GM21528 (cell line): ENCODE results near the gene SGMS1.
"Not testable (repeated sequence)": the region's sequence is repeated elsewhere in the genome, so short reads cannot be mapped to it uniquely, and the experiment has no call there.

Experiments
- ATAC-seq: cut with Tn5 transposase; IDR thresholded peaks from one replicate; pipeline ENCODE4 v1.9.1; 2021; ENCODE audit warnings: mild to moderate bottlenecking, moderate library complexity; ENCODE audit not compliant: unreplicated experiment, low FRiP score

Gene SGMS1

DNA sequence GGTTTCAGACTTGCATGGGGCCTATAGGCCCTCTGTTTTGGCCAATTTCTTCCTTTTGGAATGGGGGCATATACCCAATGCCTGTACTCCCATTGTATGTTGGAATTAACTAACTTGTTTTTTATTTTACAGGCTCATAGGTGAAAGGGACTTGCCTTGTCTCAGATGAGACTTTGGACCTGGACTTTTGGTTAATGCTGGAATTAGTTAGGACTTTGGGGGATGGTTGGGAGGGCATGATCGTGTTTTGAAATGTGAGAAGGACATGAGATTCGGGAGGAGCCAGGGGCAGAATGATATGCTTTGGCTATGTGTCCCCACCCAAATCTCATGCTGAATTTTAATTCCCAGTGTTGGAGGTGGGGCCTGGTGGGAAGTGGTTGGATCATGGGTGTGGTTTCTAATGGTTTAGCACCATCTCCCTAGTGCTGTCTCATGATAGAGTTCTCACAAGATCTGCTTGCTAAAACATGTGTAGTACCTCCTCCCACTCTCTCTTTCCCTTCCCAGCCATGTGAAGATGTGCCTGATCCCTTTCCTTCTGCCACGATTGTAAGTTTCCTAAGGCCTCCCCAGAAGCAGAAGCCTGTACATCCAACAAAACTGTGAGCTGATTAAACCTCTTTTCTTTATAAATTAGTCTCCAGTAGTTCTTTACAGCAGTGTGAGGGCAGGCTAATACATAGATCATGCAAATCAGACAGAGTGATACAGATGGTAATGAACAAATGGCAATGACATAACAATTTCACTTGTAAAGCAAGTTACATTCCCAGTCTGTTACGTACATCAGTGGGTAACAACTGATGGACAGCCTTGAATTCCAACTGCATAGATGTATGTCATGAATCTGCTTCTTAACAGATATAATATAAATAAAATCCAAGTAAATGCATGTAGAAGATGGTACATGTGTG, 146.2 kb downstream of the SGMS1 start:
- no peak for ATAC-seq

DNA sequence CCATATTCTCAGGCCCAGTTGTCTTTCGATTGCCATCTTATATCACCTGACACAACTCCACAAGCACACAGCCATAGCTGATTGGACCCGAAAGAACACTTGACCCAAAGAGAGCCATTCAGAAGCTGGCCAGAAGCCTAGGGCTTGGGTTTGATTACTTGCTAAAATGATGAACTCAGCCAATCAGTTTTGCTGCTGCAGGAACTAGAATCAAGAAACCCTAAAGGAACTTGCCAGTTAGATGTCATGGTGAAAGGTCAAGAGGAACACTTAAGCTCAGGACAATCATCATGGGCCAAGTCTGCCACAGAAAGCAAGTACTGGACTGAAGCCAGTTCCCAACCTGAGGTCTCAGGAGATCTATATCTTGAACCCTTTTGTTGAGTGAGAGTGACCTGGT, 150.0 kb downstream of the SGMS1 start:
- no peak for ATAC-seq

DNA sequence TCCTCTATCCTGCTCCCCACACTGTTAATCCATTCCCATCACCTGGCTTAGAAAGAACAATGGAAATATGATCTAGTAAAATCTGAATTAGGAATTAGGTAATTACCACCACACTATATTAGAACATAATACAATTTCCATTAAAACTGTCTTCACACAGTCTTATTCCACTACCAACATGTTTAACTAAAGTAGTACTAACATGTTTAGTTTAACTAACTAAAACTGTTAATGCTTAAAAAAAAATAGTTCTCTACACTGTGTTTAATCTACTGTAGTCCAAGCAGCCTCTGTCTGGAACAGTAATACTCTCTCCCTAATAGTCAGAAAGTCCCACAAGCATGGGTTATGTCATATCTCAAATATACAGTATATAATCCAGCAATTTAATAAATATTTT, 150.8 kb downstream of the SGMS1 start:
- ATAC-seq = no peak

DNA sequence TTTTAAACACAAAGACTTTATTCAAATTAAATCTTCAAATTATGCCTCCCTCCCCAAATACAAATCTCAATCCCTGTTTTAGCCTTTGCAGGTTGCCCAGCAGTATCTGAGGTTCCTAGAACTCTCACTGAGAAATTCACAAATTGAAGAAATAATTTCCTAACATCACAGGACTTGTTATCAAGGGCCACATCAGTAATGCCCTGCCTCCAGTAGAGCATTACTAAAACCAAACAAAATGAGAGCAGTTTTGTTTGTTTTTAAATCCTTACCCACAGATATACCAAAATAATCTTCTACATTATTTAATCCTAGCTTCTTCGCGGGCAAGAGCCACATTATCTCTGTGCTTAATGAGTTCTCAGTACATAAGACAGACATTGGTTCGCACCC, 152.2 kb downstream of the SGMS1 start:
- ATAC-seq = no peak

DNA sequence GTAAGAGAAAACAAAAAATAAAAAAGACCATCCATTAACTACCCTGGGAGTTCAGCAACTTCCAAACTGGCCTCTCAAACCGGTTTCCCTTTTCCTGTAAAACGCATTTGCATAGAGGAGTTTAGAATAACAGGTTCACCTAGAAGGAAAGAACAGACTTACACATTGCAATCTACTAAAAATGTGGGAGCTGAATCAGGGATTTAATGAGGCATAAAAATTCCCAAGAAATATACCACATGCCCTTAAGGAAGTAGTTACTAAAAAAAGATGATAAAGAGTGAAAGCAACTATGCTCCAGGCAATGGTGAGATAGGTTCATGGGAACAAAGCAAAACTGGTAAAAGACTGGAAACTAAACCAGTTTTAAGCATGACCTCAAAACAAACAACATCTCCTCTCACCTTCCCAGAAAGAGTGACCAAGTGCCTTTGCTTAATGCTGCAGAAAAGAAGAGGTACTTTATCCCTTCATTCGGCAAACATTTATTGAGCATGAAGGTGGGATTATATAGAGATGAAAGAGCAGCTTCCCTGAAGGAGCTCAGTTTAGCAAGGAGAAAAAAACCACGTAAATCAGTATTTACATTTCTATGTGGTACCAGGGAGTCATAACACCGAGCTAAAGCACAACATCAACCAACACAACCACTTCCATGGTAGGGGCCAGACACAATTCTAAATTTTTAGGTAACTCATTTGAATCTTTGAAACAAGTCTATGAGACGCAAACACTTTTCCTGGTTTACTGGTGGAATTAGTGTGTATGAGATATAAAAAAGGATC, 152.8 kb downstream of the SGMS1 start:
- no peak for ATAC-seq

DNA sequence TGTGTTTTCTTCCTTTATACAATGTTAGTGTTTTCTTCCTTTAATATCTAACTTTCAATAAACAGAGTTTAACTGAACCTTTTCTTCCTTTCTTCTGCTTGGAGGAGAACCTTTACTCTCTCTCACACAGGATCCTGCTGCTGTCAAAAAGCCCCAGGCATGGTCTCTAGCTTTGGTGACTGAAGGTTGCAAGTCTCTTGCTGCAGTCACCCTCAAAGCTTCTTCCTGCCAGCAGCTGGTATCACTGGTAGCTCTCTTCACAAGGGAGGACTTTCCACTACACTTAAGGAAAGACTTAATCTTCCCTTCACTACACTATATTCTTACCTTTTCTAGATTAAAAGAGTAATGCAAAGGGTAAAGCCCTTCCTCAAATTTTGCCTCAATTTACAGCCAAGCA, 153.4 kb downstream of the SGMS1 start:
- peak; percentile 49 for ATAC-seq

DNA sequence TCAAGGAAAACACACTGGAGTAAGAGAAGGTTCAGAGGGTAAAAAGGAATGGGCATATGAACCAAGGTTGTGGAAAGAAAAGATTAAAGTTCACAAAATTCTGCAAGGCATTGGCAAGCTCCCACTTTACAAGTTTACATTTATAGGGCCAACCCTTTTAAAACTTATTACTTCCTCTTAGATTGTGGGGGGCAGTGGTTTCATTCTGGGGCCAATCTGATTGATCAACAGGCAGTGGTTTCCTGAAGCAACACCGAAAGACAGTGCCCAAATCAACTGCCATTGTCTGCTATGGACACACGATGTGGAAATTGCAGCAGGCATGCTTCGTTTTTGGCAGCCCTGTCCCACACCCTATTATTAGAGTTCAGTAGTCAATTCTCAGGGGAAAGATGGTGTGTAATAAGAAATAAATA, 154.0 kb downstream of the SGMS1 start:
- no peak for ATAC-seq

DNA sequence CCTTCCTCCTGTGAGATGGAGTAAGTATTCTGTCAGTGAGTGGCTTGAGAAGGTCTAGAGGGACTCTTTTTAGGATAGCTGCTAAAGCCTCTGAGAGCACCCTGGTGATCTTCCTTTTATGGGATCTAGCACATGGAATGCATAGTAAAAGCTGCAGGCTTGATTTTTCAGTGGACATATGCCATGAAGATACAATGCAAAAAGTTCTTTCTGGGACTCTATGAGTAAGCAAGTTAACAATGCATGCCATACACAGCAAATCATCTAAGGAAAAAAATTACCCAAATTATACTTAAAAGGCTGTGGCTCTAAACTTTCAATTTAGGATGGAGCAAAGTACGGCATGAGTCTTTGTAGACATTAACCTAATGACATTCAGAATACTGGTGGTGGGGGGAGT, 154.5 kb downstream of the SGMS1 start:
- no peak for ATAC-seq

DNA sequence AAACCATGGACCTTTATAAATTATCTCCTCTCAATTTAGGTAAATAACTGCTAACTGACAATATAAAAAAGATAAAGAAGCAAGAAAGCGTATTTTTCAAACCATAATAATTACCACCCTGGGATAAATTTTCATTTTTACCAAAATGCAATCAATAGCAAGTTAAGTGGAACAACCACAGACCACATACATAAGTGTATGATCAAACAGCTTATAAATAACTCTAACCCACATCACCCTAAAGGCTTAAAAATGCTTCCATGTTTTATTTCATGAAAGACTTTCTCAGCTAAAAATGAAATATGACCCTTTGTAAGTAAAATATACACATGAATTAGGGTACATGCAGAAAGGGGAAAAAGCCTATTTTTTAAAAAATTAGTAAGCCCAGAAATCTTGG, 156.5 kb downstream of the SGMS1 start:
- no peak for ATAC-seq

DNA sequence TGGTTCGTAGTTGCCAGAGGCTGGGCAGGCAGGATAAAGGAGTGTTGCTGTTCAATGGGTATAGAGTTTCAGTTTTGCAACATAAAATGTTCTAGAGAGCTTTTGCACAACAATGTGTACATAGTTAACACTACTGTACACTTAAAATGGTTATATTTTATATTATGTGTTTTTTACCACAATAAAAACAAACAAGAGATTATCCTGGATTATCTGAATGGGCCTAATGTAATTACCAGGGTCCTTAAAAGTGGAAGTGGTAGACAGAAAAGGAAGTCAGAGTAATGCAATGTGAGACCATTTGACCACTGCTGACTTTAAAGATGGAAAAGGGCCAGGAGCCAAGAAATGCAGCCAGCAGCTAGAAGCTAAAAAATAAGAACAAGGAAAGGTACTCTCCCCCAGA, 159.7 kb downstream of the SGMS1 start:
- ATAC-seq = no peak

DNA sequence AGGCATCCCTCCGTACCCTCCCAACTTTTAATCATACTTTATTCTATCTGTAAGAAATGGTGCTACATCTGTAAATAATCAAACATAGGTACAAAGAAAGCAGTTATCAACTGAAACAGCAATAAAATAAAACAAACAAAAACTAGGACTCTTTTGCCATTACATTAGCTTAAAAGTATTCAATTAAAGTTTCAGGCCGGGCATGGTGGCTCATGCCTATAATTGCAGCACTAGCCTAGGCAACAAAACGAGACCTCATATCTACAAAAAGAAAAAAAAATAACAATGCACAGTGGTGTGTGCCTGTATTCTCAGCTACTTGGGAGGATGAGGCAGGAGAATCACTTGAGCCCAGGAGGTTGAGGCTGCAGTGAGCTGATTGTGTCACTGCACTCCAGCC, 161.9 kb downstream of the SGMS1 start:
- no peak for ATAC-seq

DNA sequence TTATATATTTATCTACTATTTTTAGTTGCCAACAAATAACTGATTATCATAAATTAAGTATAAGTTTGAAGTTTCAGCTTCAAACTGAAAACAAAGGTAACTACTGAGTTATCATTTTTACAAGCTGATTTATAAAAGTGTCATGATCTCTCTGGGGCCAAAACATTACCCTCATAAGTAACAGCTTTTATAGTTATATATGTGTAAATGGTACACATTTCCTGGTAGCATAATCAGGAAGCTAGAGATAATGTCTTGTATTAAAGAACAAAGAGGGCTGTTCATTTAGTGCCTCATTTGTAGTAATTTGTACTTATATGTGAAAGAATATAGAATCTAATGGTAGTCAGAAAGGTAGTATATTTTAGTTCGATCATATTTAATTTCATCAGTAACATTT, 162.6 kb downstream of the SGMS1 start:
- no peak for ATAC-seq

DNA sequence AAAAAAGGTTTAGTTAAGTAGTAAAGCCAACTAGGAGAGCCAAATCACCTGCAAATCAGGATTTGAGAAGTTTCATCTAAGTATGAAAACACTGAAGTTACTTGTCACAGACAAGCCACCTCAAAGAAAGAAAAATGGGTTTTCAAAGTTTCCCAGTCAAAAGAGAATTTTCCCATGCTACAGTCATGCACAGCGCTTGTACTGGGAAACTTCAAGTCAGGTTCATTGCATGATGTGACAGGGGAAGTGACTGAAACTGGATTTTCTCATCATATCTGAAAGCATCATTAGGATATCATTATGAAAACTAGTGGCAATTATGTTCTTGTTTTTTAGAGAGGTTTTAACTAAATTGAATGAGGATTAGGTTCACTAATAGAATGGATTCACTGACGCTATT, 167.0 kb downstream of the SGMS1 start:
- ATAC-seq = no peak

DNA sequence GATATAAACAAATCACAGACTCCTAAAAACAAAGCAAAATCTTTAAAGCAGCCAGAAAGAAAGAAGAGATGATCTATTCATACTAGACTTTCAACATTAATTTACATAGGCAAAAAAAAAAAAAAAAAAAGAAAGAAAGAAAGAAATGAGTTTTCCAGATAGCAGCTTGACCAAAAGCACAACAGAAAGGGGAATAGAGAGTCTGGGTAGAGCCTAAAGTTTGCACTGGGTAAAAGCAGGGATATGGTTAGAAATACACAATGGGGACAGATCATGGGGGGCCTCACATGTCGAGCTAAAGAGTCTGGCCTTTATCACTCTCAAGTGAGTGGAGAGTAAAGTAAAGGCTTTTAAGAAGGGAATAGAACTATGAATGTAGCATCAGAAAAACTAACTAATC, 169.8 kb downstream of the SGMS1 start:
- no peak for ATAC-seq

DNA sequence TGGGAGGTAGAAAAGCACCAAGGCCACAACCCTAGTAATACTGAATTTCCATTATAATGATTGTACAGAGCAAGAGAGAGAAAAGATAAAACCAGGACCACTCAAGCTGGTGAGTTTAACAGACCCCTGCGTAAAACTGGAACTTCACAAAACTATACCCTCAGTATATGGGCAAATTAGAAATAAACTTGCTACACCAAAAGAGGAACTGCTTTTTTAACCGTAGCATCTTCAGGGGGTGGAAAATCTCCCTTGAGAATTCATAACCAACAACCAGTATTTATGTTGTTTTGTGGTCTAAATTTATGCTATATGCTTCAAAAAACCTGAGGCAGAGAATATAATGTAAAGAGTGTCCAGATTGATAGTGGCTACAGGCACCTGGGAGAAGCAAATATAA, 171.2 kb downstream of the SGMS1 start:
- no peak for ATAC-seq

DNA sequence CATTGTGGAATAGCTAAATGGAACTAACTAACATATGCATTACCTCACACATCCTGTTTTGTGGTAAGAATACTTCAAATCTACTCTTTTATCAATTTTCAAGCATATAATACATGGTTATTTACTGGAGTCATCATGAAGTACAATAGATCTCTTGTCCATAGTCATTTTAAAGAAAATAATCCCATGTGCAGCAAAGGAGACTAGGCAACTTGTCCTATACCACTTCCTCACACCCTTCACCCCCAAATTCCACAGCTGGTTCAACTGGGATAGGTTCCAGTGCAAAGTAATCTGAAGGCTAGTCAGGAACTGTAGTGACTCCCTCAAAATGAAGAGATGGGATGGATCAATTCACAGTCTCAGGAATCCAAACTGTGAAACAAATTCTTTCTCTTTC, 176.1 kb downstream of the SGMS1 start:
- ATAC-seq = no peak

DNA sequence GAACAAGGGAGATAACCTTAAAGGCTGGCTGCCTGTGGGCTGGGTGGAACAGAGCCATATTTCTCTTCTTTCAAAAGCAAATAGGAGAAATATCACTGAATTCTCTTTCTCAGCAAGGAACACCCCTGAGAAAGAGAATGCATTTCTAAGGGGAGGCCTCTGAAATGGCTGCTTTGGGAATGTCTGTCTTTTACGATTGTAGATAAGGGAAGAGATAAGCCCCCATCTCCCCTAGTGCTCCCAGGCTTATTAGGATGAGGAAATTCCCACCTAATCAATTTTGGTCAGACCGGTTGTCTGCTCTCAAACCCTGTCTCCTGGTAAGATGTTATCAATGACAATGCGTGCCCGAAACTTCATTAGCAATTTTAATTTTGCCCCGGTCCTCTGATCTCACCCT, 178.0 kb downstream of the SGMS1 start:
- not testable (repeated sequence) for ATAC-seq

DNA sequence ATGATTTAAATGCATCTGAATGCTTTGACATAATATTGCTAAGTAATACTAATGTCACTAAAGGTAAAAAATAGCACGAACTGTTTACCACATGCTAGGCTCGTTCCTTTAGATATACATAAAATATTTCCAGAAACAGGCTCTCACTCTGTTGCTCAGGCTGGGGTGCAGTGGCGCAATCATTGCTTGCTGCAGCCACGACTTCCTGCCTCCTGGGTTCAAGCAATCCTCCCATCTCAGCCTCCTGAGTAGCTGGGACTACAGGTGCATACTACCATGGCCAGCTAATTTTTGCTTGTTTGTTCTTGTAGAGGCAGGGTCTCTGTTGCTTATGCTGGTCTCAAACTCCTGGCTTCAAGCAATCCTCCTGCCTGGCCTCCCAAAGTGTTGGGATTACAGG, 183.3 kb downstream of the SGMS1 start:
- ATAC-seq = no peak

DNA sequence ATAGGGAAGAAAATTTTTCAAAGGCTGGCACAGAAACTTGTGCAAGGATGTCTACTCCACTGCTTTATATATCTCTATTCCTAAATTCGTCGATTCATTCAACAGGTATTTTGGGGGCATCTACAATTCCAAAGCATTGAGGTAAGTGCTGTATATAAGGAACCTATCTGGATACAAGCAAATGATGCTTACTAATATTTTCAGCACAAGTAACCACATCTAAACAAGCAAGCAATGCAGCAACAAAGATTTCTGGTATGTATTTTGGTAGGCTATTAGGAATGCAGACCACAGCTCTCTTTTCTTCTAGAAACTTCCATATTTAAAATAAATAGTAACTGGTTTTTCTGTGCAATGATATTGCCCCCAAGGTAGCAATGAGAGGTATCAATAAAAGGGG, 183.9 kb downstream of the SGMS1 start:
- ATAC-seq = no peak

DNA sequence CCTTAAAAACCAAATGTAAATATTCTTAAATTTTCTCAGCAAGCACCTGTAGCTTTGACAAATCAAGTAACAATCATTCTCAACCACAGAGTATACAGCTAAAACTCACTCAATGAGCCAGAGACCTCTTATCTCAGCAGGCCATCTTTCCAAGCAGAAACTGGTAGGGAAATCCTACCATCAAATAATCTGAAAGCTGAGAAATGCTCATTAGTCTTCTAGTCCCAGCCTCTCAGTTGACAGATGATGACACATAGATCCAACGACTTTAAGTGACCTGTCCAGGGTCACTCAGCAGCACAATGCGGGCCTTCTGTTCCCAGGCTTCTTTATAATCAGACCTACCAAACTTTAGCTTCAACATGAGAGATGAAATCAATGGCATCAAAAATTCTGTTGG, 184.6 kb downstream of the SGMS1 start:
- ATAC-seq = no peak

DNA sequence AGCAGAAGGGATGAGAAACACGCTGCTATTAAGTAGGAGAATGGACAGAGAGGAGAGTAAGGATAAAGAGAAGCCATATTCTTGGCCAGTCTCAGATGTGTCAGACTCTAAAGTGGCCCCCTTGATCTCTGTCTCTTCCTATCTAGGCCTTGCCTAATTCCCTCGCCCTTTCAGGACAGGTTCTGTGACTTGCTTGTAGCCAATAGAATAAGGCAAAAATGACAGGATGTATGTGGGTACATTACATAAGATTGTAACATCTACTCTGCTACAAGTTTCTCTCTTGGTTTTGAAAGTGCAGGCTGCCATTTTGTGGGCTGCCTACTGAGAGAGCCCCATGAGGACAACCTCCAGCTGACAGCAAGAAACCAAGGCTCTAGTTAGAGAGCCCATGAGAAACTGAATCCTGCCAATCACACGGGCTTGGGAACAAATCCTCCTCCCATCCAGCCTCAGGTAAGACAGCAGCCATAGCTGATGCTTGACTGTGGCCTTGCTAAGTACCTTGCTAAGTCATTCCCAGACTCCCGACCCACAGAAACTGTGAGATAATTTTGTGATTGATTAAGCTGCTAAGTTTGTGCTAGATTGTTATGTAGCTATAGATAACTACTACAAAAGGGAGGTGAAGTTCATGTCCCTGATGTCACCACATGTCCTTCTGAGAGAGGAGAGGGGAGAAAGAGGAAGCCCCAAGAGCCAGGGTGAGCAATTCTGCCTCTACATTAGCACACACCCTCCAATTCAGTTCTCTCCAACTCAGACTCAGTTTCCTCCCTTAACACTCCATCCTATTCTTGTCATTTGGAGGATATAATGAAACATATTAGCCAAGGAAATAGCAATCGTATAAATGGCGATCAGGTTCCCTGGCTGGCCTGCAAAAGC, 185.5 kb downstream of the SGMS1 start:
- no peak for ATAC-seq
